Measurements from ENCODE around the gene CXADR.
"Not testable (repeated sequence)": the region's sequence is repeated elsewhere in the genome, so short reads cannot be mapped to it uniquely, and the experiment has no call there.

CXADR gene

DNA sequence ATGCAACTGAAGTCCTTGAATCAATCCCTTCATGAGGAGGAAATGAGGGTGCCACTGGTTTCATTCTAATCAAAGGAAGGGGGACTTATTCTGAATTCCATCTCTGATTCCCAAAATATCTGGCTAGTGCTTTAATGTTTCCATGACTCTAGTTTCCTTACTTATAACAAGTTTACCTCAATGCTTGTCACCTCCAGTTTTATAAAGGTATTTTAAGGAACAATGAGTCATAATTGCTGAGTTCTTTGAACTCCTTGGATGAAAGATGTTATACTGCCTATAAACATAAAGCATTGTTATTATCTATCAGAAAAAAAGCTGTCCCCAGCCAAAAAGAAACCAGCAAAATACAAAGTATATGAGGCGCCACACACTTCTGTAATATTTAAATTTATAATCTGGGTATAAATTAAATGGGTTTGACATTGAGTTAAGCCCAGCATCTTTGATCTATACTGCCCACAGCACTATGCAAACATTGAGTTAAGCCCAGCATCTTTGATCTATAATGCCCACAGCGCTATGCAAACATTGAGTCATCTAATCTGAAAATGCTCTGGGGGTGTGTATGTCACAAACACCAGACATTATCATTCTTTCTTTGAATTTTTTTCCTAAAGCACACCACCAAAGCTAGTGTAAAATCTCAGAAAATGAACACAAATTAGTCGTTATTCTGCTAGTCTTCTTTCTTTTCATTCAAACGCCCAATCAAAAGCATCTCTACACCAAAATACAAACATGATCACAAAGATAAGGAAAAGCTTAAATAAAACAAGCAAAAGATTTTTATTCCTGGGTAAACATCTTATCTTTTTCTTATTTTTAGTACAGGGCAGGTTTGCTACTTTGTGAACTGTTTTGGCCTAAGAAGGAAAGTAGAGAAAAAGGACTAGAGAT, 11.5 kb upstream of the CXADR start:
- H3K4me3 ChIP-seq (ENCODE audit: low read depth, low read length): no peak overlapping the region

GRCh38 chr21:17502985-17503384, 9.9 kb upstream of the CXADR start:
- not testable (repeated sequence) for H3K4me3 ChIP-seq (ENCODE audit: low read depth, low read length)

DNA sequence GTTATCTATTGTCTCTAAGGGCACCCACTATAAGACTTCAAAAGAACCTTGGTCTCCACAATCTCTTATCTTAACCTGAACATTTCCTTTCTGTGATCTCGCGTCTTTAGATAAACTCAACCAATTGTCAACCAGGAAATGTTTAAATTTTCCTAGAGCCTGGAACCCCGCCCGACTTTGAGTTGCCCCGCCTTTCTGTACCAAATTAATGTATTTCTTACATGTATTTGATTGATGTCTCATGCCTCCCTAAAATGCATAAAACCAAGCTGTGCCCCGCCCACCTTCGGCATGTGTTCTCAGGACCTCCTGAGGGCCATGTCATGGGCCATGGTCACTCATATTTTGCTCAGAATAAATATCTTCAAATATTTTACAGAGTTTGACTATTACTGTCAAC, 5.9 kb upstream of the CXADR start:
- H3K4me3 ChIP-seq (ENCODE audit: low read depth, low read length): no peak overlapping the region

GRCh38 chr21:17507591-17507990, 5.3 kb upstream of the CXADR start:
- no peak overlapping the region for H3K4me3 ChIP-seq (ENCODE audit: low read depth, low read length)

GRCh38 chr21:17513214-17514123, 626 bp downstream of the CXADR start:
- H3K4me3 ChIP-seq (ENCODE audit: low read depth, low read length): peak overlapping the region; percentile 96

DNA sequence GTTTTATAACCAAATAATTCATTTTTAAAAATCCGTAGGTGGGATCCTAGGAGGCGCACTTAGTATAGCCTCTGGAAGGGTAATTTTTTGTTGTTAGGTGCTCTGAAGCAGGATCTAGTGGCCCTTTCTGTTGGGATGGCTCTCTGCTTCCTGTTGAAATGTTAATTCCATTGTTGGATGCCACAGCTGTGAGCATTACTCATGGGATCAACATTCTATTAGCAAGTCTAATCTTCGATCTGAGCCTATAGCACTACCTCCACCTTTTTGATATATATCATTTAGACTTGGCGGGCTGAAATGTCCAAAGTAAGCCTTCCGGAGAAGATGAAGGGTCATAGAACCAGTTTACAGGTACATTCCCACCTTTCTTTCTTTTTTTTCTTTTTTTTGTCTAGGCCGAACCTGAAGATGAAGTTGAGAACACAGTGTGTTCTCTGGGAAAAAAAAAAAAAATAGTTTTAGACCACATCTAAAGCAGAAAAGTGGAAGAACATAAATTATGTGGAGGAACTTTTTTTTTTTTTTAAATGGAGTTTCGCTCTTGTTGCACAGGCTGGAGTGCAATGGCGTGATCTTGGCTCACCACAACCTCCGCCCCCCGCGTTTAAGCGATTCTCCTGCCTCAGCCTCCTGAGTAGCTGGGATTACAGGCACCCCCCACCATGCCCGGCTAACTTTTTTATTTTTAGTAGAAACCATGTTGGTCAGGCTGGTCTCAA, 1.4 kb downstream of the CXADR start:
- H3K4me3 ChIP-seq (ENCODE audit: low read depth, low read length): peak overlapping the region; percentile 96

DNA sequence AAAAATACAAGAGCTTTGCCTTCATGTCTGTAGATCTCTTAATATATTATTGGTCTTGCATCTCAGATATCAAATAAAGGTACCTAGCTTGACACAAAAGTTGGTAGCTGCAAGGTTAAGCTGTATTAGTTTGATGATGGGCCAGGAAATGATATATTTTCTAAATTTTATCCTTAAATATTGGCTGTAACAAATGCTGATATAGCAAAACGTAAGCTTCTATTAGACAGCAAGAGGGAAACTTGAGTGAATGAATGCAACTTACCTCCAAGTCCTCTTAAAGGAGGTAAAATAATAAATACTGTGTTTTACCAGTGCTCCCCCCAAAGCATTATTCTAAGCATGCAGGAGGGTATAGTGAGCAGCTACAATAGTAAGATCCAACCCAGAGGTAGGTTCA, 4.2 kb downstream of the CXADR start:
- H3K4me3 ChIP-seq (ENCODE audit: low read depth, low read length): not testable (repeated sequence)

DNA sequence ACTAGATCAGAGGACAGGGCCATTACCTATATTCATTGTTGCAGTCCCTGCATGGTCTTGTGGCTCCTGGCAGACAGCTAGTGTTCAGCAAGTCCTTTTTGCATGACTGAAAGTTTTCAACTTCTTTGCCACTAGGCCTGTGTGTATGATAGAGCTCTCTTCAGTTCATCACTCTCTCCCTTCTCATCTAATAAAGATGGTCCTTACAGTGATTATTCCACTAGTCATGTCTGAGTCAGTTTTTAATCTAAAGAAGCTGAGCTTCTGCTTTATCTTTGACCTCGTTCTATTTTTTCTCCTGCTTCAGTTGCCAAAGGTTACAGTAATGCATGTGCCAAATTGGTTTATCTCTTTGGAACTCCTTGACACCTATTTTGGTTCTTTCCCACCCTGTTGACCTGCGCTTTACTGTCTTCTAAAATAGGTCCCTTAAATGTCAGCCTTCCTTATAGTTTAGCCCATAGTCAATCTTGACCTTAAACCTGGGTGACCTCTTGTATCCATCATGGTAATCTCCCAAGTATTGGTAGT, 6.4 kb downstream of the CXADR start:
- H3K4me3 ChIP-seq (ENCODE audit: low read depth, low read length): no peak overlapping the region

- H3K4me3 ChIP-seq (ENCODE audit: low read depth, low read length): no peak overlapping the region
These were observed 7.2 kb downstream of the CXADR start for GRCh38 chr21:17519965-17520609.

- H3K4me3 ChIP-seq (ENCODE audit: low read depth, low read length): no peak overlapping the region
These were observed 10.2 kb downstream of the CXADR start for GRCh38 chr21:17523007-17523451.

DNA sequence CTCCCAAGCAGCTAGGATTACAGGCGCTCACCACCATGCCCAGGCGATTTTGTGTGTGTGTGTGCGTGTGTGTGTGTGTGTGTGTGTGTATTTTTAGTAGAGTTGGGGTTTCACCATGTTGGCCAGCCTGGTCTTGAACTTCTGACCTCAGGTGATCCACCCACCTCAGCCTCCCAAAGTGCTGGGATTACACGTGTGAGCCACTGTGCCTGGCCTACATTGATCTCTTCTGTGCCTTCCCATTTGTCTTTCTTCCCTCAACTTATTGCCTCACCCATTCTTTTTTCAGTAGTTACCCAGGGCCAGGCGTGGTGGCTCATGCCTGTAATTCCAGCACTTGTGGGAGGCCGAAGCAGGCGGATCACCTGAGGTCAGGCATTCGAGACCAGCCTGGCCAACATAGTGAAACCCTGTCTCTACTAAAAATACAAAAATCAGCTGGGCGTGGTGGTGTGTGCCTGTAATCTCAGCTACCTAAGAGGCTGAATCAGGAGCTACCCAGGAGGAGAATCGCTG, 11.2 kb downstream of the CXADR start:
- not testable (repeated sequence) for H3K4me3 ChIP-seq (ENCODE audit: low read depth, low read length)

DNA sequence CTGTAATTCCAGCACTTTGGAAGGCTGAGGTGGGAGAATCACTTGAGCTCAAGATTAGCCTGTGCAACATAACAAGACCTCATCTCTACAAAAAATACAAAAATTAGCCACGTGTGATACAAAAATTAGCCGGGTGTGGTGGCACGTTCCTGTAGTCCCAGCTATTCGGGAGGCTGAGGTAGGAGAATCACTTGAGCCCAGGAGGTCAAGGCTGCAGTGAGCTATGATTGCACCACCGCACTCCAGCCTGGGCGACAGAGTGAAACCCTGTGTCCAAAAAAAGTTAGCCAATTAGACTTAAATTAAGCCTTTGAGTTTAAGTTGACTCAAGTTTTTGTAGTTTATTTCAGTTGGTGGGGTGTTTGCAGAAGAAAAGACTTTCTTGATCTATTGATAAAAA, 11.8 kb downstream of the CXADR start:
- no peak overlapping the region for H3K4me3 ChIP-seq (ENCODE audit: low read depth, low read length)

DNA sequence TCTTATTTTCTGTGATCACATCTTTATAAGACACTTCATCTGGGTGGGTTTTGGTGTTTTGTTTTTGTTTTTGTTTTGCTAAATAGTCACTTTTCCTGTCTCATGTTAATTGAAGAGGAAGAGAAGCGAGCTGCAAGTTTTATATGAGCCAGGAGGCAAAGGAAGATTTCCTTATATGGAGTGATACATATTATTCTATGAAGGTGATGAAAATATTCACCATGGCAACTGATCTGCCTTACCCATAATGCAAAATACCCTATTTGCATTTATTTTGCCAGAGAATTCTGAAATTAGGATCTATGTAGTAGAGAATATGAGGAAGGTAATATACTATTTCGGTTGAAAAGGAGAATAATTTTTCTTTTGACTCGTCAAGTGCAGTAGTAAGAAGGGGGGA, 13.9 kb downstream of the CXADR start:
- H3K4me3 ChIP-seq (ENCODE audit: low read depth, low read length): no peak overlapping the region

DNA sequence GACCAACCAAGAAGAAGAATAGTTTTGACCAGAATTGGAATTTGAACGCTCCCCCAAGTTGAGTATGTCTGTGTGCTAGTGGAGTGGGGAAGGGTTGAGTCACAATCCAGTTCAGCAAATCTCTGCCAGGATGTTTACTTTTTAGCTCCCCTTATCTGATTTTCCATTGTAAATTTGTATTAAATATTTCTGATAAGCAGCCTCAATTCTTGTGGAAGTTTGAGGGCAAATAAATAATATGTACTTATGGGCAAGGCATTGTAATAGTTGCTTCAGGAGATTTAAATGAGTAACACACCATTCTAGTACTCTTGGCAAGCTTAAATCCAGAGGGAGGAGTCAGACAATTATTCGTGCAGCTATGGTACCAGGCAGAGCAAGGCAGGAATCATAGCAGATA, 14.4 kb downstream of the CXADR start:
- no peak overlapping the region for H3K4me3 ChIP-seq (ENCODE audit: low read depth, low read length)

DNA sequence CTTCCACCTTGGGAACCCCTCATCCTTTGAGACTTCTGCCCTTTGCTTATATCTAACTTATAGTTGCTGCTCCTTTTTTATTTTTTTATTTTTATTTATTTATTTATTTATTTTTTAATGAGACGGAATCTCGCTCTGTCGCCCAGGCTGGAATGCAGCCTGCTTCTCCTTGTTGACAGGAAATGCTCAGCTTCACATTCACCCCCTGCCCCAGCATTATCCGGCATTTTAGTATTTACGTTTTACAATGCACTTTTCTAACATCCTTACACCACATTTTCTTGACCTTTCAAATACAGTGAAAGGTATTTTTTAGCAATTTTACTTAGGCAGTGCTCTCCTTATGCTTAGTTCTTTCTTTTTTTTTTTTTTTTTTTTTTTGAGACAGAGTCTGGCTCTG, 14.9 kb downstream of the CXADR start:
- no peak overlapping the region for H3K4me3 ChIP-seq (ENCODE audit: low read depth, low read length)

GRCh38 chr21:17529648-17530047, 16.8 kb downstream of the CXADR start:
- H3K4me3 ChIP-seq (ENCODE audit: low read depth, low read length): no peak overlapping the region

- H3K4me3 ChIP-seq (ENCODE audit: low read depth, low read length): no peak overlapping the region
These were observed 19.4 kb downstream of the CXADR start for GRCh38 chr21:17532292-17532691.

DNA sequence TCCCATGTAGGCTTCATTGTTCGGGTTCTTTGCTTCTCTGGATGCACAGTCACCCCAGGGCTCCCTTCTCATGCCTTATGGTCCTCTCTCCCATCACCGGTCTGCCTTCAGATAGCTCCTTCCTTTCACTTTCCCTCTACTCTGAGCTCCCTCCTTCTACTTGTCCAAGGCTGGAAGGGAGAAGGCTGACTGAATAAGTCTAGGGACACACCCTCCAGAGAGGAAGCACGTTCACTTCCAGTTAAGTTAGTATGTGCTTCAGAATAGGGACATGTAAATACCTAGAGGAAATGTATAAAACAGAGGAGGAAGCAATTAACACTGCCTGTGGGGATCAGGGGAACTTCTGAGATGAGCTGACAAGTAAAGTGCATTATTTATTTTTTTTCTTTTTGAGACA, 23.5 kb downstream of the CXADR start:
- no peak overlapping the region for H3K4me3 ChIP-seq (ENCODE audit: low read depth, low read length)

DNA sequence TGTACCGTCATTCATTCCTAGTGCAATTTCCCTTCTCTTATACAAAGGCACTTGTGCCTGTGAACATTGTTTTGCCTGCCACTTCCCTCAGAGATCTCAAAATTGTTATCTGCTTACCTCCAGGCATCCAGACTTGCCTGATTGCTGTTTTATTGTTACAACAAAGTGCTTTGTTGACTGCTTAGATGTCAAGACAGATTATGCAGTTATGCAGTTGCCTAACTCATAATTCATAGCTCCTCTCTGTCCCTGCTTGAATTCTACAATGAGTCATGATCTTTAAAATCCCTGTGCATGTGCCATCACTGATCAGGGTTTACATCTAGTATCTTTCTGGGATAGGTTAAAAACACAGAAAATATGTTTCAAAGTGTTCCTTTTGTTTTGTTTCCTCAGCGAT, 24.5 kb downstream of the CXADR start:
- no peak overlapping the region for H3K4me3 ChIP-seq (ENCODE audit: low read depth, low read length)

DNA sequence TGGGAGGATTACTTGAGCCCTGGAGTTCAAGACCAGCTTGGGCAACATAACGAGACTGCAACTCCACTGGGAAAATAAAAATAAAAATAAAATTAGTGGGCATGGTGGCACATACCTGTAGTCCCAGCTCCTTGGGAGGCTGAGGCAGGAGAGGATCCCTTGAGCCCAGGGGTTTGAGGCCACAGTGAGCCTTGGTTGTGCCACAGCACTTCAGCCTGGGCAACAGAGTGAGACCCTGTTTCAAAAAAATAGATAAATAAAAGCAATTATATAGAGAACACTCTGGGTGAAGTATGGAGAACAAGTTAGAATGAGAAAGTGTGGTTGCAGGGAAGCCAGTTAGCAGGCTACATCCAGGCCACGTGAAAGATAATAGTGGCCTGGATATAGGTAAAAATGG, 25.7 kb downstream of the CXADR start:
- no peak overlapping the region for H3K4me3 ChIP-seq (ENCODE audit: low read depth, low read length)

Data from iPS-11a (cell line).